Ectodermal cell (in vitro differentiated cells): ENCODE results near the gene DSN1.
A peak's percentile ranks its signal among the peaks of the same experiment; 100 is the strongest.

Experiments
- H3K27ac ChIP-seq: 2 replicates; pipeline ENCODE4 v1.7.0; 2013; ENCODE audit warnings: mild to moderate bottlenecking, low read depth, low read length; ENCODE audit not compliant: insufficient read depth, poor library complexity, severe bottlenecking
- H3K27me3 ChIP-seq: 2 replicates; pipeline ENCODE4 v1.7.0; 2013; ENCODE audit warnings: mild to moderate bottlenecking, low read length; ENCODE audit not compliant: insufficient read depth, control insufficient read depth, poor library complexity, severe bottlenecking
- H3K36me3 ChIP-seq: one replicate; pipeline ENCODE4 v1.7.0; 2013; ENCODE audit warnings: low read length; ENCODE audit not compliant: control insufficient read depth, insufficient read depth
- H3K4me1 ChIP-seq: one replicate; pipeline ENCODE4 v1.7.0; 2013; ENCODE audit warnings: low read length; ENCODE audit not compliant: control insufficient read depth, insufficient read depth
- H3K4me3 ChIP-seq: 2 replicates; pipeline ENCODE4 v1.7.0; 2013; ENCODE audit warnings: low read depth, low read length, control low read depth; ENCODE audit not compliant: insufficient read depth
- H3K9me3 ChIP-seq: 2 replicates; pipeline ENCODE4 v1.7.0; 2013; ENCODE audit warnings: mild to moderate bottlenecking, low read length, moderate library complexity; ENCODE audit not compliant: control insufficient read depth
- WGBS, 2 experiments: methylation state at CpG; one replicate each; pipeline ENCODE4 v1.1.7; 2013; ENCODE audit warnings: missing lambda C conversion rate in 2 of 2; 5-methylcytosine and 5-hydroxymethylcytosine counted together

The DSN1 gene

DNA sequence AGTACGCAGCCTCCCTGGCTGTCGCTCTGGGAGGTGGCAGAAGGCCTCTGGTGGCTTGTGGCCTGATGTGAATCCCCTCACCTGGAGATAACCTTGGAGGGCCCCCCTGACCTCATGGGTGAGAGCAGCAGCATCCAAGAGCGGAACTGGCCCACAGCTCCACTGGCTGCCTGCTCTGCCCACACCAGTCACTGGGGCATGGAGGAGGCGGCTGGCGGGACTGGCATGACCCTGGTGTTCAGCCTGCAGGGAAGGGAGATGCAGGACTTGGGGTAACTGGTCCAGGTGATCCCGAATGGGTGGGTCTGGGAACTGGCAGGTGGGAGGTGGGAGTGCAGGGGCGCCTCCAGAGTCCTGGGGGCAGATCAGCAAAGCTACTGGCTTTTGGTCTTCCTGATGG lies 10.6 kb upstream of the DSN1 start:
- no peaks in the 10 kb centered on the region for H3K9me3 ChIP-seq
- H3K4me1 ChIP-seq, result no peaks in the 10 kb centered on the region
- H3K27ac ChIP-seq, result no peak overlapping the region
- no peaks in the 10 kb centered on the region for H3K27me3 ChIP-seq
- 96% methylated on average over 7 of the region's 7 CpGs for whole genome bisulfite sequencing, 2 experiments
- no peak overlapping the region for H3K4me3 ChIP-seq
- H3K36me3 ChIP-seq, result peaks cover 23% of the 10 kb centered on the region

DNA sequence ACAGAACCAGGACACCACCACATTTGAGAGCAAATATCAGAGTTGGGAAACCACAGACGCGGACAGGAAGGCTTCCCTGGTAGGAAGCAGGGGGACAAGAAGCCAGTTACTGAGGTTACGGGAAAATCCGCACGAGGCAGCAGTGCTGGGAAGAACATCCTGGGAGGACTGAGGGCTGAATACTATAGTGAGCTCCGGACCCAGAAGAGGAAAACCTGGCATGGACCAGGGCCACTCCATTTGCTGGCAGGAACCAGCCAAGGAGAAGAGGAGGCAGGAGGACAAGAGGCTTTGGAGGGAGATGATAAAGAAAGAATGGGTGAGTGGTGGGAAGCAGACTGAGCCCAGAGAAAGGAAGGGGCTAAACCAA lies 6.1 kb upstream of the DSN1 start:
- Histone ChIP-seq H3K4me3 (no peak overlapping the region), H3K27ac (no peak overlapping the region), H3K27me3 (no peaks in the 10 kb centered on the region), H3K36me3 (peaks cover 3% of the 10 kb centered on the region), H3K9me3 (no peaks in the 10 kb centered on the region), H3K4me1 (no peaks in the 10 kb centered on the region)
- WGBS, 2 experiments, result 53 to 58% methylated on average over 6 of the region's 6 CpGs

DNA sequence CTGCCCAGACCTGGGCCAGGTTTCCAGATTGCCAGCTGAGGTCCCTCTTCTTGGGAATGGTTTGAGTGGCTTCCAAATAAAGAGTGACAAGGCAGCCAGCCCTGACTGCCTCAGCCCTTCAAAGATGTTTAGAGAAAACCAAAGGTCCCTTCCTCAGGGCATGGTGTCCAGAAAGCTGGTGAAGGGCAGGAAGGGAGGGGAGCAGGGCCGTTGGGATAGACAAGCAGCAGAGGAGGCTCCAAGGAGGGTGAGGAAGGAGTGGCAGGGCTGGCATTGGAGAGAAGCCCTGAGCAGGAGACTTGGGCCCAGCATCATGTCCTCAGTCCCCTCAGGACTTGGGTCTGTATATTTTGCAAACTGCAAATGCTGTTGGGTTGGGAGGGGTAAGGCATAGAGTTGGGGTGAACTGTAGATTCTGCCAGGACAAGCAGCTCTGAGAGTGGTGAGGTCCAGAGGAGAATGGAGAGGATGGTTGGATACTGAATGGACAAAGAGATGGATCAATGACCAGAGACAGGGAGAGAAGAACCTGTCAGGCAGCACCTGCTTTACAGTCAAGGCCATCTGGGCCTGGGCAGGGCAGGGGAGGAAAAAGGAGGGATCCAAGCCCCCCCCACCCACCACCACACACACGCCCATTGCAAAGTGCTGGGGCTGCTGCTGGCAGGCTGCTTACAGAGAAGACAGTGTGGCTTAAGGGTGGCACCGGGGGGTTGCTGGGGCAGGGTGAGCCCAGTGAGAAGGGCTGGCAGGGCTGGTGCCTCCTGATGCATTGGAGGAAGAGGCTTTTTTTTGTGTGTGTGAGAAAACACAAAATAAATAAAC lies 5.5 kb upstream of the DSN1 start:
- WGBS, 2 experiments, result 78 to 87% methylated on average over 2 of the region's 3 CpGs
- H3K4me1 ChIP-seq, result no peaks in the 10 kb centered on the region
- H3K4me3 ChIP-seq, result no peak overlapping the region
- no peaks in the 10 kb centered on the region for H3K36me3 ChIP-seq
- H3K9me3 ChIP-seq, result no peaks in the 10 kb centered on the region
- H3K27me3 ChIP-seq, result no peaks in the 10 kb centered on the region
- no peak overlapping the region for H3K27ac ChIP-seq

DNA sequence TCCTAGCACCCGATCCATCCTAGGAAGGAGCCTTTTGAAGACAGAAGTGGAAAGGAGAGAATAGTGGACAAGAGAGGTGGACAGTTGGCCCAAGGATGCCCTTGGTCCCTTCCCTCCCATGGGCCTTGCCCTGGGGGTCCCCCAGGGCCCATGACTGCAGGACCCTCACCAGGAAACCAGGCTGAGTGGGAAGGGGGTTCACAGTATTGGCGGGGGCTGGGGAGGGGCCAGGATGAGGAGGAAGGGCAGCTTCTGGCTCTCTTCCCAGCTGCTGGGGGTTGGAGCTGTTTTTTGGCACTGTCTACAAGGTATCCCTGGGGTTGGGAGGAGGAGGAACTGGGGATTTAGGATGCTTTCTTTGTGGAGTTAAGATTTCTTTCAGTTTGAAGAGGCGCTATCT lies 4.0 kb upstream of the DSN1 start:
- Histone ChIP-seq H3K27ac (no peak overlapping the region), H3K9me3 (no peaks in the 10 kb centered on the region), H3K36me3 (no peaks in the 10 kb centered on the region), H3K4me1 (no peaks in the 10 kb centered on the region), H3K4me3 (no peak overlapping the region), H3K27me3 (no peaks in the 10 kb centered on the region)
- 87 to 93% methylated on average over 3 of the region's 3 CpGs for WGBS, 2 experiments

DNA sequence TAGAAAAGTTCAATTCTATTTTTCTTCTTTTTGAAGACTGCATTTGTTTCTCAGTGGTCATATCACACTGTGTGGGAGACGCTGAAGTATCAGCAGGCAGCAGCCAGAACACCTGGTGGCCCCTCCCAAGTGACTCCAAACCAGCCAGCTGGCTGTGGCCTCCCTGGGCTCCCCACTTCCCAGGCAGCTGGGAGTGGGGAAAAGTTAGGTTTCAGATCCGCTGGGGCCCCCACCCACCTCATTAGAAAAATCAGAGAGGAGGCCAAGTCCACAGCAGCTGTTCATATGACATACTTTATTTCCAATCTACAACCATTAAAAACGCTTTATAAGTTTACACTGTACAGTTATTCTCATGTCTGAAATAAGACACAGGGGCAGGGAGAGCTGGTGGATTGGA lies 3.6 kb upstream of the DSN1 start:
- Histone ChIP-seq H3K27me3 (no peaks in the 10 kb centered on the region), H3K4me1 (no peaks in the 10 kb centered on the region), H3K4me3 (no peak overlapping the region), H3K27ac (no peak overlapping the region), H3K9me3 (no peaks in the 10 kb centered on the region), H3K36me3 (no peaks in the 10 kb centered on the region)
- WGBS, 2 experiments, result 83 to 92% methylated on average over 3 of the region's 3 CpGs

DNA sequence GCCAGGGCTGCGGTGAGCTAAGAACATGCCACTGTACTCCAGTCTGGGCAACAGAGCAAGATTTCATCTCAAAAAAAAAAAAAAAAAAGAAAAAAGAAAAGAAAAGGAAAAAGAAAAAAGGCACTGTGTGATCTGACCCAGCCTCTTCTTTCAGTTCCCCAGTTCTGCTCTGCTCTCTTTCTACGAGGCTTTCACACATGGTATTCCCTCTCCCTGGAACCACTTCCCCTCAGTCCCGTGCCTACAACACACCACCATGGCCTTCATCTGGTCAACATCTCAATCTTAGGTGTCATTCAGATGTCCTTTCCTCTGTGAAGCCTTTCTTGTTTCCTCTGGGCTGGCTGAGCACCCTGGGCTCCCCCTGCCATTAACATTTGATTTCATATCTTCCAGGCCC lies 2.3 kb upstream of the DSN1 start:
- 95% methylated on average over 3 of the region's 3 CpGs for WGBS, 2 experiments
- Histone ChIP-seq H3K9me3 (no peaks in the 10 kb centered on the region), H3K27me3 (no peaks in the 10 kb centered on the region), H3K27ac (no peak overlapping the region), H3K36me3 (no peaks in the 10 kb centered on the region), H3K4me3 (no peak overlapping the region), H3K4me1 (no peaks in the 10 kb centered on the region)

DNA sequence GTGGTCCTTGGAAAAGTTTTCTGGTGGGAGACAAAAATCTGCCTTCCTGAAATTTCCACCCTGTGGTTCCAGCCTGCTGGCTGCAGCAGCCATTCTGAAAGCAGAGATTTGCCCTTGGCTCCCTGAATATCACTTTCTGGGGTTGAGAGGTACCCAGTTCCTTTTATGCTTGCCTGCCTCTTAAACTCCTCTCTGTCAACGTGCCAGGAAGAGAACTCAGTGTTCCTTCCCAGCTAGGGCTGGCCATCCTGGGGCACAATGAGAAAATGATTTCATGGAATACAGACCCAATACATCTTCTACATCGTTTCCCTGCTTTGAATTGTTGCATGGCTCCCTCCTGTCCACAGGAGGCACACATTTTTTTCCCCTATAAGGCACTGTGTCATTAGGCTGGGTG lies 1.6 kb upstream of the DSN1 start:
- Histone ChIP-seq H3K4me1 (no peaks in the 10 kb centered on the region), H3K4me3 (no peak overlapping the region), H3K27ac (no peak overlapping the region), H3K9me3 (no peaks in the 10 kb centered on the region), H3K36me3 (no peaks in the 10 kb centered on the region), H3K27me3 (no peaks in the 10 kb centered on the region)
- 85 to 88% methylated on average over 2 of the region's 2 CpGs for WGBS, 2 experiments

DNA sequence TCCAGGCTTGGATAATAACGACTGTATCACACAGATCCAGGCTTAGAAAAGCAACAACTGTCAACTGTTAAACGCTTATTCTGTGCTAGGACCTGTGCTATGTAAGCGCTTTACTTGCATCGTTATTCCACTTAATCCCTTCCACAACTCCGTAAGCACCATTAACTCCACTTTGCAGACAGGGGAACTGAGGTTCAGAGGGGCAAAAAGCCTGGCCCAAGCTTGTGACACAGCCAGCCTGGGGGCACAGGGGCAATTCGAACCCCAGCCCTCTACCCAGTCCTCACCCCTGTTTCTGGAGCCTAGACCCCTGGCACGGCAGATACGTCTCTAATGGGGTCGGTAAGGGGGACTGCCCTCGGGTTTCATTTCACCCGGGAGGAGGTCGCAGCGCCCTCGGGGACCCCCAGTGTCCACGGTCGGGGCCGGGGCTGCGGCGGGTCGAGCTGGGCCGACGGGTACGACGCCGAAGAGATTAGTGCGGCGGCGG lies 411 bp downstream of the DSN1 start:
- 6% methylated on average over 28 of the region's 28 CpGs for WGBS, 2 experiments
- peak overlapping the region; percentile 75 for H3K4me3 ChIP-seq
- H3K36me3 ChIP-seq, result no peaks in the 10 kb centered on the region
- H3K4me1 ChIP-seq, result no peaks in the 10 kb centered on the region
- no peaks in the 10 kb centered on the region for H3K27me3 ChIP-seq
- no peaks in the 10 kb centered on the region for H3K9me3 ChIP-seq
- no peak overlapping the region for H3K27ac ChIP-seq

DNA sequence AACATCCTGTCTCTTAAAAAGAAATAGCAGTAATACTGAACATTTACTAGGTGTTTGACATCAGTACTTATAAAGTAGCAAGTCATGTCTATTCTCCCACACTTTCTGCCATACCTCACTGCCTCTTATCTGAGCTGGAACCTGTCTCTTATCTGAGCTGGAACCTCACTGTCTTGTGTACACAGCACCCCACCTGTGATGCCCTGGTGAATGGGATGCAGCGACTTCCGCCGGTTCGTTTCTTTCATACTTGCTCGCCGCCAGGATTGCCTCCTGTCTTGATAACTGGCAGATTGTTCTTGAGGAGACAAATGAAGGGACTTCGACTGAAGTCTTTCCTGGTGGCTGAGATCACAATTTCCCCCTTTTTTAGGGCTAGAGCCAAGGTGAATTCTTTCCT lies 2.9 kb downstream of the DSN1 start:
- H3K27ac ChIP-seq, result no peak overlapping the region
- H3K9me3 ChIP-seq, result no peaks in the 10 kb centered on the region
- no peak overlapping the region for H3K4me3 ChIP-seq
- H3K27me3 ChIP-seq, result no peaks in the 10 kb centered on the region
- peaks cover 6% of the 10 kb centered on the region for H3K36me3 ChIP-seq
- WGBS, 2 experiments, result 93 to 98% methylated on average over 7 of the region's 7 CpGs
- H3K4me1 ChIP-seq, result no peaks in the 10 kb centered on the region

DNA sequence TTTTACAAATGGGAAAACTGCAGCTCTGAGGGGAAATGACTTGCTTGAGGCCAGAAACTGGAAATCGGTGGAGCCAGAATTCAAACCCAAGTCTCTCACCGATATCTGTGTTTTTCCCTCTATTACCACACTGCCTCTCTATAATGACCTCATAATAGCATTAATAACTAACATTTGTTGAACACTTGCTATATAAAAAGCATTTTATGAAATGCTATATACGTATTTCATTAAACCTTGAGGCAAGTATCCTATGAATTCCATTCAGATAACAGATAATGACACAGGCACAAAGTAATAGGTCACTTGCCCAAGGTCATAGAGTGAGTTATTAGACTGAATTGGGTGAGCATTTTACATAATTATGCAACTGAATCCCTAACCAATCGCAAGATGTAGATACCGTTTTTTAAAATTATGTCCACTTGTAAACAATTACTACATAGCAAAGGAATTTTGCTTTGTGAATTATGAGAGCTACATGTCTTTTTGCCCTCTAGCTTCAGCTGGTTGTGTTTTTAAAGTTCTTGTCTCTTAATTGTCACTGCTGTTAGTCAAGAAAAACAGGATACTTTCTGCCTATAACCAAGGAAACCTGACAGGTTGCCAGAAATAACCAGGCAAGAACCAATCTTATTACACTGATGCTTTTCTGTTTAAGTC lies 4.7 kb downstream of the DSN1 start:
- no peak overlapping the region for H3K4me3 ChIP-seq
- no peak overlapping the region for H3K27ac ChIP-seq
- H3K4me1 ChIP-seq, result no peaks in the 10 kb centered on the region
- 98% methylated on average over 2 to 5 of the region's 5 CpGs for WGBS, 2 experiments
- peaks cover 6% of the 10 kb centered on the region for H3K36me3 ChIP-seq
- H3K27me3 ChIP-seq, result no peaks in the 10 kb centered on the region
- no peaks in the 10 kb centered on the region for H3K9me3 ChIP-seq
